HL-60/S4 (cell line): ENCODE results near the gene TMEM52B.
"Not testable (repeated sequence)": the region's sequence is repeated elsewhere in the genome, so short reads cannot be mapped to it uniquely, and the experiment has no call there.

ENCODE experiments used
- in situ Hi-C: fragments of 300-500 bp; cut with MboI; formaldehyde crosslinking; loops from 2 replicates; pipeline ENCODE4 v1.14.3; 2022; ENCODE audit warnings: low sequenced_read_pairs

TMEM52B gene

GRCh38 chr12:10169104-10169503 is 9.7 kb upstream of the TMEM52B start:
- in situ Hi-C loops = no loop called here

- in situ Hi-C loops = no loop called here
Observed at GRCh38 chr12:10170216-10170615, 8.6 kb upstream of the TMEM52B start.

- in situ Hi-C loops = no loop called here
Observed at GRCh38 chr12:10171973-10172728, 6.7 kb upstream of the TMEM52B start, which contains the start of gene OLR1. OLR1 (minus strand) TSS chr12:10172132; CDS start chr12:10172077, 55 bp downstream.

- in situ Hi-C loops = no loop called here
Observed at GRCh38 chr12:10174986-10175614, 3.7 kb upstream of the TMEM52B start.

DNA sequence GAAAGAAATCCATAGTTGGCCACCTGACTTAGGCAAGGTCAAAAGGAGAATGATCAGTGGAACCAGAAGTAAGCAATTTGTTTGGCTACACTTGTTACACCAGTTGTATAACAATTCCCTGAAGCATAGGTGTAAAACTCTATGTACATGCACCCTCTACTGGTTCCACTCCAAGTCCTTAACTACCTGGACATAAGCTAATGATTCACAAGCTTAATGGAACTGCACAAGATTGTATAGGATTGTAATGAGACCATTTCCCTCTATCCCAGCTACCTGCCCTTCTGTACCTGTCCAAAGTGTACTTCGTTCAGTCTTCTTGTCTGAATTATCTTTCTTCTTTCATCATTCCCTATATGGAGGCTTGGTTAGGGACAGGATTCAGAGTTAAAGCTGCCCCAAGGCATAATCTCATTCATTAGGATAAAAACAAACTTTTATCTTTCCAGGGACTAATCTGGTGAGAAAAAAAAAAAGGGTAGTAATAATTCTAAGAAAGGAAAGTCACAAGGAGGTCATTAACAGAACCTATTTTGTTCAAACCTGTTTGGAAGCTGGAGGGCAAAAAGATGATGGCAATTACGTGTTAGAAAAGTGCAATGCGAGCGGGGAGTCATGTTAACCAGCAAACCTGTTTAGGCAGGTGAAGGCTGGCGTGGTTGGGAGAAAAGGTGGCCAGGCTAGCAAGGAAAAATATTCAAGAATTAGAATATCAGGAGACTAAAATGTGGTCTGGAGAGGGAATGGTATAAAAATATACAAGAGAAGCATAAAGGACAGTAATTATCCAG is 2.8 kb upstream of the TMEM52B start:
- in situ Hi-C loops = no loop called here

DNA sequence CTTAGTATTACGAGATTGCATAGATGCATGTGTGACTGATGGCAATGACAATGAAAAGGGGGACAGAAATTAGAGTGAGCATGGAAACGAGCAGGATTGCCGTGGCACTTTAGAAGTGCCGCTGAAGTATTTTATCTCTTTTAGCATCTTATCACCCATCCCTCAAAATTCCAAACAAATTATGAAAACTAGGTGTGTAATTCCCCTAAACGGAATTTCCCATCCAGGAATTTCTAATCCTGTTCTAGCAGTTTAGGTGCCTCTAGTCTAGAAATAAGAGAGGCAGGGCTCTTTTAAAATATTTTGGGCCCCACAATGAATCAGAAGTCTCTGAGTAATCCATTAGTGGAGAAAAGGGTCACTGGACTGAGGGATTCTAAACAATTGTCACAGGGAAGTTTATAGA is 947 bp downstream of the TMEM52B start:
- in situ Hi-C loops = no loop called here

- in situ Hi-C loops = no loop called here
Observed at GRCh38 chr12:10182354-10183049, 3.7 kb downstream of the TMEM52B start.

DNA sequence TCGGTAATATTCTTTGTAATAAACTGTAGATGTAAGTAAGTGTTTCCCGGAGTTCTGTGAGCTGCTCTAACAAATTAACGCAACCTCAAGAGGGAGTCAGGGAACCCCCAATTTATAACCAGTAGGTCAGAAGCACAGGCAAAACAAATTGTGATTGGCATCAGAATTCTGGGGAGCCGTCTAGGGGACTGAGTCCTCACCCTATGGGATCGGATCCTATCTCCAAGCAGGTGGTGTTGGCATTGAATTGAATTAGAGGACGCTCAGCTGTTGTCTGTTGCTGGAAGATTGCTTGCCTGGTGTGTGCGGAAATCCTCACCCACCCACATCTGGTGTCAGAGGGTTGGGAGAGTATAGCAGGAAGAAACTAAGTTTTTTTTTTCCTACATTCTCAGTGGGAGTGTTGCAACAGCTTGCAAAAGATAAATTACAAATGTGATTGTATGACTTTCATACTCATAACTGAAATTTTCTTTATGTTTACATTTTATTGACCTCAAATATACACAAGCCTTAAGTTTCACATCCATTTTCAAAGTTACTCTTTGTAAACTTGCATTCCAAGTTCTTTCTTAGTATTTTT is 5.5 kb downstream of the TMEM52B start:
- in situ Hi-C loops = no loop called here

DNA sequence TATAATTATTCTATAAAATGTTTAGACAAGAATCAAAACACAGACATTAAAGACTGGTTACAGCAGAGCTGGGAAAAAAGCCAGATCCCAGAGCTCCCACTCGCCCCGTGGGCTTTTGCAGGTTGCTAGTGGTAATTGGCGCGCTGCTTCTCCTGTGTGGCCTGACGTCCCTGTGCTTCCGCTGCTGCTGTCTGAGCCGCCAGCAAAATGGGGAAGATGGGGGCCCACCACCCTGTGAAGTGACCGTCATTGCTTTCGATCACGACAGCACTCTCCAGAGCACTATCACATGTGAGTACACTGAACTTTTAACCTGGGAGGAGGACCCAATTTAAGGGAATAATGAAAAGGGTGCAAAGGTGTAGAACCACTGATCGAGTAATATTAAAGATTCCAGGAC is 7.5 kb downstream of the TMEM52B start:
- in situ Hi-C loops = no loop called here

- in situ Hi-C loops = not testable (repeated sequence)
Observed at GRCh38 chr12:10186958-10187357, 8.1 kb downstream of the TMEM52B start.

DNA sequence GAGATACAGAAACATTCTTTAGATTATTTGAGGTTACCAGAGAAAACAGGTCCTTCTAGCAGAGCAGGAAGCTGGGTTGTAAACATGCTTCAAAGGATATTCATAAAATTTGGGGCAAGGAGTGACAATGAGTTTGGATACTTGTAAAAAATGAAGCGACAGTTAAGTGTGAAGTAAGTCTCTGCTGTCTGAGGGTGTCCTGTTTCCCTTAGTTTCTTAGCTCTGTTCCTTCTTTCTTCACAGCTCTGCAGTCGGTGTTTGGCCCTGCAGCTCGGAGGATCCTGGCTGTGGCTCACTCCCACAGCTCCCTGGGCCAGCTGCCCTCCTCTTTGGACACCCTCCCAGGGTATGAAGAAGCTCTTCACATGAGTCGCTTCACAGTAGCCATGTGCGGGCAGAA is 10.8 kb downstream of the TMEM52B start:
- in situ Hi-C loops = no loop called here

- in situ Hi-C loops = no loop called here
Observed at GRCh38 chr12:10190558-10191388, 11.9 kb downstream of the TMEM52B start.

DNA sequence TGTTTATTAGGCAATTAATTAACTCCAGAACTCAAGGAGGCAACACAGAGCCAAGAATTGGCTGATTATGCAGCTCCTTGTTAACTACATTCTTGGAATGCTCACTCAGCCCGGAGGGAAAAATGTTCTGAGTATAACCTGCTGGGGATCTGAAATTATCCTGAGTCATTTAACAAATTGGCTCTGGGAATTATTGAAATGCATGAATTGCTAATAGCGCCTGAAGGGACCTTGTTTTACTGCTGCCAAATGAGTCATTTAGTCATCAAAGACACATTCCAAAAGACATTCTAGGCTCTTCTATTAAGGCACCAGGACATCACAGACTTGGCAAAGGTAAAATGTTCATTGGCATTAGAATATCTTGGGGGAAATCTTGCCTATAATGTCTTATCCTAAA is 13.0 kb downstream of the TMEM52B start:
- in situ Hi-C loops = no loop called here

- in situ Hi-C loops = no loop called here
Observed at GRCh38 chr12:10194160-10194670, 15.4 kb downstream of the TMEM52B start.

GRCh38 chr12:10196210-10196609 is 17.4 kb downstream of the TMEM52B start:
- in situ Hi-C loops = no loop called here

- in situ Hi-C loops = no loop called here
Observed at GRCh38 chr12:10197879-10198278, 19.0 kb downstream of the TMEM52B start.

GRCh38 chr12:10204495-10204894 is 25.7 kb downstream of the TMEM52B start:
- in situ Hi-C loops = not testable (repeated sequence)

DNA sequence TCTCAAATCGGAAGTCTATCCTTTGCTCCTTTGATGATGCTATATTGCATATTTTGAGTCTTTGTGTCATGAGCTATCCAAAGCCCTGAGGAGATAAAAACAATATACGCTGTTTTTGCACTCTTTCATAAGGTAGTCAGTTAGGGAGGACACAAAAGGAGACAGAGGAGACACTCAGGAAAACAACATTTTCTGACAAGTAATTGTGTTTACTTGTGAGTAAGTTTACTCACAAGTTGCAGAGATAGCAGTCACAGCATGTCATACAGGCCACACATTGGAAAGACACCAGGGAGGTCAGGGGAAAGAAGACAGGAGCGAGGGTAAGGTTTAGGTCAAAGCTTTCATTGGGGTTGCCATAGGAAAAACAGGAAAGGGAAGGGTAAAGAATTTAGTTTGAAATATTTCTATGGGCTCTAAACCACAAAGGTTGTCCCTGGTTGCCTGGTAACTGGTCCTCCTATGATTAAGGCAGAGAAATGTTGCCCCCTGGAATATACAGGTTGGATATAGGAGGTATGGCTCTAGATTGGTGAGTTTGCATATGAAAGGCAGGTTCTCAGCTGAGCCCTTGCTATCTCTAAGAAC is 26.5 kb downstream of the TMEM52B start:
- in situ Hi-C loops = no loop called here

- in situ Hi-C loops = no loop called here
Observed at GRCh38 chr12:10207136-10207535, 28.3 kb downstream of the TMEM52B start.
